ENCODE data around the gene NKAIN4. TPM values are rescaled to one million over a fixed set of nuclear protein-coding genes. Genes with fewer than 3 reads are reported as not detected.

Gene NKAIN4
- total RNA-seq, 1 donor from 2014 or later = not detected

DNA sequence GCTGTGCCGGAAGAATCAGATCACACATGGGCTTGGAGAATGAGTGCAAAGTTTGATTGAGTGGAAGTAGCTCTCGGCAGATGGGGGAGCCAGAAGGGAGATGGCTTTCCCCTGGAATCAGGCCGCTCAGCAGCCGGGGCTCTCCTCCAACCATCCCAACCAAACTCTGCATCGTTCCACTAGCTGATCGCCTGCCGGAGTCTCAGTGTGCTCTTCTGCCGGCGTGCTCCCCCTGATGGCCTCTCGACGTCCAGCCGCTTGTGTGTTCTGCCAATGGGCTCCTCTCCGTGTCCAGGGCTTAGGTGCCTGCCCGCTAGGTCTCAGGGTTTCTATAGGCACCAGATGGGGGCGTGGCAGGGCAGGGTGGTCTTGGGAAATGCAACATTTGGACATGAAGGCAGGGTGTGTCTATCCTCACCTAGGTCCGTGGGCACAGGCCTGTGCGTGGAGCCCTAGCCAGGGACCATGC is 23.4 kb downstream of the NKAIN4 start:
- Mint-ChIP-seq H3K9me3 (no peaks in the 10 kb centered on the region), H3K4me3 (no peak overlapping the region), H3K27ac (no peak overlapping the region), H3K27me3 (peaks cover 37% of the 10 kb centered on the region), H3K4me1 (peaks cover 8% of the 10 kb centered on the region), H3K36me3 (ENCODE audit: low read depth) (no peaks in the 10 kb centered on the region)
- no peak for TF ChIP-seq CTCF (IDR thresholded peaks at IDR 0.05)
- ChIA-PET POLR2A (no interaction called here), CTCF (no interaction called here)
- intact Hi-C loops (cut with micrococcal nuclease) = no loop called here
- DNase-seq (no peak), ATAC-seq (ENCODE audit: low read depth) (no peak)

GRCh38 chr20:63228806-63229205 is 25.5 kb downstream of the NKAIN4 start:
- DNase-seq (no peak), ATAC-seq (ENCODE audit: low read depth) (no peak)
- no peaks in the 10 kb centered on the region for H3K9me3 Mint-ChIP-seq
- no peak for TF ChIP-seq CTCF (IDR thresholded peaks at IDR 0.05)
- no peak overlapping the region for H3K27ac Mint-ChIP-seq
- POLR2A ChIA-PET = no interaction called here
- H3K27me3 Mint-ChIP-seq = peaks cover 37% of the 10 kb centered on the region
- CTCF ChIA-PET = interaction anchor here (0.6 kb wide), 1 partner anchor 405 kb away, joined by 3 read pairs; no protein-coding TSS in a partner anchor
- H3K36me3 Mint-ChIP-seq (ENCODE audit: low read depth) = no peaks in the 10 kb centered on the region
- intact Hi-C loops (cut with micrococcal nuclease) = no loop called here
- peaks cover 3% of the 10 kb centered on the region for H3K4me1 Mint-ChIP-seq
- no peak overlapping the region for H3K4me3 Mint-ChIP-seq

DNA sequence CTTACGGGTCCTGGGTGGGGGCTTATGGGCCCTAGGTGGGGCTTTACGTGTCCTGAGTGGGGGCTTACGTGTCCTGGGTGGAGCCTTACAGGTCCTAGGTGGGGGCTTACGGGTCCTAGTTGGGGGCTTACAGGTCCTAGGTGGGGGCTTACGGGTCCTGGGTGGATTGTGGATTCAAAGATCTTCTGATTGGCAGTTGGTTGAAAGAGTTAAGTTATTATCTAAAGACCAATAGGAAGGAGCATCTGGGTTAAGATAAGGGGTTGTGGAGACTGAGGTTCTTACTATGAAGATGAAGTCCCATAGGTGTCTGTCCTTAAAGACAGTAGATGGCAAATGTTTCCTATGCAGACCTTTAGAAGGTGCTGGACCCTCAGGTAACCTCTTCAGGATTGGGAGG is 27.0 kb downstream of the NKAIN4 start:
- H3K9me3 Mint-ChIP-seq = no peaks in the 10 kb centered on the region
- no peak overlapping the region for H3K27ac Mint-ChIP-seq
- CTCF ChIA-PET = no interaction called here
- ATAC-seq (ENCODE audit: low read depth) (no peak), DNase-seq (no peak)
- peaks cover 3% of the 10 kb centered on the region for H3K4me1 Mint-ChIP-seq
- peaks cover 36% of the 10 kb centered on the region for H3K27me3 Mint-ChIP-seq
- TF ChIP-seq CTCF (IDR thresholded peaks at IDR 0.05) = no peak
- POLR2A ChIA-PET = no interaction called here
- H3K36me3 Mint-ChIP-seq (ENCODE audit: low read depth) = no peaks in the 10 kb centered on the region
- intact Hi-C loops (cut with micrococcal nuclease) = no loop called here
- no peak overlapping the region for H3K4me3 Mint-ChIP-seq

DNA sequence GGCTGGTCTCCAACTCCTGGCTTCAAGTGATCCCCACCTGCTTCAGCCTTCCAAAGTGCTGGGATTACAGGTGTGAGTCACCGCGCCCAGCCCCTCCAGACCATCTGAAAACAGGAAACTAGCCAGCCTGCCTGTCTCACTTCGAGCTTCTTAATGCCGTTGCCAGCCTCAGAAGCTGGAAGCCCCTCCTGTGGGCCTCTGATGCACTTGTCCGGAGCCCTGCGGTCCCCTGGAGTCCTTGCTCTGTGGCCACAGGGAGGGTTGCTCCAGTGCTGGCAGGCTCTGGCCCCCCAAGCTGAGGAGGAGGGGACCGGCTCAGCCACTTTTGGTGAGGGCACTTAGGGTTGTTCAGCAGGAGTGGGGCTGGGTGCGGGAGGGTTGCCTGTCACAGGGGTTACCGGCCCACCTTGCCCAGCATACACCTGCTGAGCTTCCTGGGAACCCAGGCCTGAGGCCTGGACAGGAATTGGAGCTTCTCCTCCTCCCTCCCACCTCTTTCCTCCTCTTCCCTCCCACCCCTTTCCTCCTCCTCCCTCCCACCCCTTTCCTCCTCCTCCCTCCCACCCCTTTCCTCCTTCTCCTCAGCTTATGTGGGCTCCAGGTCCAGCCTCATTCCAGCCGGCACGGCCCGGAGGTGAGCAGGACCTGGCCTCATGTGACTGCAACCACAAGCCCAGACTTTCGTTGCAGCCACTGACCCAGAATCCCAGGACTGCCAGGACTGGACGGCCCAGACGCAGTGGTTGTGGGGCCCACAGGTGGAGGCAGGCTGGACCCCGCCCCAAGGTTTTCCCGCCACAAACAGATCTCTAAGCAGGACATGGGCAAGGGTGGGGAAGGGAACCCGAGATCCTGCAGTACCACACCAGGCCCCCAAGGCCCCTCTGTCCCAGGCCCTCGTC is 28.0 kb downstream of the NKAIN4 start:
- CTCF ChIA-PET = no interaction called here
- ATAC-seq (ENCODE audit: low read depth) (no peak), DNase-seq (no peak)
- H3K27ac Mint-ChIP-seq = no peak overlapping the region
- H3K27me3 Mint-ChIP-seq = peaks cover 27% of the 10 kb centered on the region
- POLR2A ChIA-PET = no interaction called here
- peaks cover 3% of the 10 kb centered on the region for H3K4me1 Mint-ChIP-seq
- H3K4me3 Mint-ChIP-seq = no peak overlapping the region
- no peak for TF ChIP-seq CTCF (IDR thresholded peaks at IDR 0.05)
- intact Hi-C loops (cut with micrococcal nuclease) = no loop called here
- H3K36me3 Mint-ChIP-seq (ENCODE audit: low read depth) = no peaks in the 10 kb centered on the region
- no peaks in the 10 kb centered on the region for H3K9me3 Mint-ChIP-seq

GRCh38 chr20:63225082-63225454 is 29.2 kb downstream of the NKAIN4 start:
- Mint-ChIP-seq H3K27ac (no peak overlapping the region), H3K36me3 (ENCODE audit: low read depth) (no peaks in the 10 kb centered on the region), H3K9me3 (no peaks in the 10 kb centered on the region), H3K4me1 (no peaks in the 10 kb centered on the region), H3K27me3 (peaks cover 20% of the 10 kb centered on the region), H3K4me3 (no peak overlapping the region)
- DNase-seq (no peak), ATAC-seq (ENCODE audit: low read depth) (no peak)
- ChIA-PET POLR2A (no interaction called here), CTCF (interaction anchor here (0.6 to 3.0 kb wide), 3 partner anchors 11 to 156 kb away, joined by 3 to 10 read pairs (median 5); no protein-coding TSS in a partner anchor)
- intact Hi-C loops (cut with micrococcal nuclease) = no loop called here
- TF ChIP-seq CTCF (IDR thresholded peaks at IDR 0.05) = no peak

Data from activated B cell treated with CpG ODN at 0.5 μM for 24 hours (primary cell).